GM21528 (cell line): ENCODE measurements around the gene BTNL2.
"Not testable (repeated sequence)": the region's sequence is repeated elsewhere in the genome, so short reads cannot be mapped to it uniquely, and the experiment has no call there.

Experiments
- ATAC-seq: cut with Tn5 transposase; IDR thresholded peaks from one replicate; pipeline ENCODE4 v1.9.1; 2021; ENCODE audit warnings: mild to moderate bottlenecking, moderate library complexity; ENCODE audit not compliant: unreplicated experiment, low FRiP score

Gene BTNL2

DNA sequence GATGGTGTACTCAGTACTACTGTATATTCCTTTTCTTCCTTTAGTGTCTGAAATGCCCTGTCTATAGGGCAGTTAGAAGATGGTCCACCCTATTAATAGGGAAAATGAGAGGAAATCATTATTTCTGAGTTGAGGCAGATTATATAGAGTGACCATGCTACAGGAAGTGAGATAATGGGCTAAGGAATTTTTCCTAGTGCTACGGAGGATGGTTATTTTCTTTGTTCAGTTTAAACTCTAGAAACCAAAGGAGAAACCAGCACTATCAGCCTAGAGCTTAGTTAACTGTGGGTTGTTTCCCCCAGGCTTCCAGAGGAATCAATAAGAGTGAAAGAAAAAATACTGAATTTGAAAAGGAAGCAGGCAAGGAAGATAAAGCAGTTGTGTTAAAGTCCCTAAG is 35.8 kb downstream of the BTNL2 start:
- ATAC-seq, result no peak

DNA sequence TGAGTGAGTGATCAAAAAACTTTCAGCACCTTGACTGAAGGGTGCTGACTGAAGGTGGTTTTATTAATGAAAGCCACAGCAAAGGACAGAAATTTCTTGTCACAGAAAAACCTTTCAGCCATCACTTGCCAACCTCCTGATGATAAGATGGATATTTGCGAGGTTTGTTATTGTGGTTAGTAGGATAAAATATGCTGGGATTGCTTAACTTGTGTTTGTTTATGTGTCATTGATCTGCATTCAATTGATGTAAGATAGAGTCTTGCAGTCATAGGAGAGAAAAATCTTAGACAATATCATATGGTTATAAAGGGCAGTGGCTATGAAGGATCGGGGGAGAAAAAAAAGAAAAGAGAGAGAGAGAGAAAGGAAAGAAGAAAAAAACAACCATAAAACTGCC is 36.5 kb downstream of the BTNL2 start:
- ATAC-seq, result no peak

DNA sequence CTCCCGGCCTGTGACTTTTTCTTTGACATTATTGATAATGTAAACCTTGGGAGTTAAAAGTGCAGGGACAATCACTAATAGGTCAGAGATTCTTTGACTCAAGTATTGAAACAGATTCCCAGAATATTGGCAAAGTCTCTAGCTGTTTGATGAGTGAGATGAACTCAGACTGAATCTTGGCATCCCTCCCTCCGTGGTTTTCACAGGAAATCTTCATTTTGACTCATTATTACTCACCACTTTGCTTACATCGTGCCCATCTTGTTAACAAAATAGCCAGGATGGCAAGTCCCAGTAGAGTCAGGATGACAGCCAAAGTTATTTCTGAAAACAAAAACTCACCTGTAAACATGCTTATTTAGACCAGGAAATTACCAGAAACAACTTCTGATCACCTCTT is 37.3 kb downstream of the BTNL2 start:
- ATAC-seq, result no peak

- ATAC-seq, result no peak
These were observed 39.3 kb downstream of the BTNL2 start for GRCh38 chr6:32367644-32368043.

- not testable (repeated sequence) for ATAC-seq
These were observed 47.8 kb downstream of the BTNL2 start for GRCh38 chr6:32359225-32359624.

- not testable (repeated sequence) for ATAC-seq
These were observed 48.4 kb downstream of the BTNL2 start for GRCh38 chr6:32358548-32358947.

DNA sequence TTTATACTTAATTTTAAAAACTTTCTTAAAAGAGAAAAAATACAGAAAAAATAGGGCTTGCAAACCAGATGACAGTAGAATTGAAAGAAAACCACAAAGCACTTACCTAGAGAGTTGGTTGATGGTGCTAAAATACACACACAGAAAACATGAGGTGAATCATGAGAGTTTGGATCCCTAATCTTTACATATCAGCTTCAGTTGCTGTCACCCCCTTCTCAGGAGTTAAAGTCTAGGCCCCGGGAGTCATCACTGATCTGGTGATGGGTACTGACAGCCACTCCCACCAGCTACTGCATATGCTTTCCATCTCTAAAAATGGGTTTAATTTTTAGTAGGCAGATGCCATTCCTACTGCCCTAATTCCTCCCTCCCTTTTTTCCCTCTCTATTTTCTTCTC is 52.0 kb downstream of the BTNL2 start:
- ATAC-seq, result no peak

DNA sequence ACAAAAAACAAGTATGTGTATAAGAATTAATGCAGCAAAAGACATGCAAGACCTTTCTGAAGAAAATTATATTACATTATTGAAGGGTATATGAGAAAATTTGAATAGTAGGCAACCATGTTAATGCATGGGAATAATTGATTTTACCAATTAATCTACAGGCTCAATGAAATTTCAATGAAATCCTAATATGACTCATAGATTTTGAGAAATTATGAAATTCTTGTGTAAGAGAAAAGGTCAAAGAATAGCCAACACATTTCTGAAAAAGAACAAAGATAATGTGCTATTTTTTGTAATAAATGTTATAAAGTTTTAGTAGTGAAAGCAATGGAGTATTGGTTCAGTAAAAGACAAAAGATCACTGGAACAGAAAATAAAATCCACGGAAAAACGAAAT is 53.6 kb downstream of the BTNL2 start:
- no peak for ATAC-seq
